ENCODE data around the gene DHCR24. TPM values are rescaled to one million over a fixed set of nuclear protein-coding genes. Genes with fewer than 3 reads are reported as not detected.

Gene DHCR24, protein sequence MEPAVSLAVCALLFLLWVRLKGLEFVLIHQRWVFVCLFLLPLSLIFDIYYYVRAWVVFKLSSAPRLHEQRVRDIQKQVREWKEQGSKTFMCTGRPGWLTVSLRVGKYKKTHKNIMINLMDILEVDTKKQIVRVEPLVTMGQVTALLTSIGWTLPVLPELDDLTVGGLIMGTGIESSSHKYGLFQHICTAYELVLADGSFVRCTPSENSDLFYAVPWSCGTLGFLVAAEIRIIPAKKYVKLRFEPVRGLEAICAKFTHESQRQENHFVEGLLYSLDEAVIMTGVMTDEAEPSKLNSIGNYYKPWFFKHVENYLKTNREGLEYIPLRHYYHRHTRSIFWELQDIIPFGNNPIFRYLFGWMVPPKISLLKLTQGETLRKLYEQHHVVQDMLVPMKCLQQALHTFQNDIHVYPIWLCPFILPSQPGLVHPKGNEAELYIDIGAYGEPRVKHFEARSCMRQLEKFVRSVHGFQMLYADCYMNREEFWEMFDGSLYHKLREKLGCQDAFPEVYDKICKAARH
- 195 and 369 TPM in 2 replicates for total RNA-seq (2021)
- Bru-seq, nascent RNA = percentile 92 among the genes with signal in this experiment
- percentile 85 among the genes with signal in this experiment for BruChase-seq, experiment 1, labeled RNA remaining after a 2-hour chase
- percentile 96 among the genes with signal in this experiment for BruChase-seq, experiment 2, labeled RNA remaining after a 6-hour chase
- long read RNA-seq, full-length matches to known transcripts = 201 of 606 reads
- long read RNA-seq, partial matches to known transcripts = 22 of 606 reads
- long read RNA-seq, other reads (novel, unspliced or antisense) = 383 of 606 reads

DNA sequence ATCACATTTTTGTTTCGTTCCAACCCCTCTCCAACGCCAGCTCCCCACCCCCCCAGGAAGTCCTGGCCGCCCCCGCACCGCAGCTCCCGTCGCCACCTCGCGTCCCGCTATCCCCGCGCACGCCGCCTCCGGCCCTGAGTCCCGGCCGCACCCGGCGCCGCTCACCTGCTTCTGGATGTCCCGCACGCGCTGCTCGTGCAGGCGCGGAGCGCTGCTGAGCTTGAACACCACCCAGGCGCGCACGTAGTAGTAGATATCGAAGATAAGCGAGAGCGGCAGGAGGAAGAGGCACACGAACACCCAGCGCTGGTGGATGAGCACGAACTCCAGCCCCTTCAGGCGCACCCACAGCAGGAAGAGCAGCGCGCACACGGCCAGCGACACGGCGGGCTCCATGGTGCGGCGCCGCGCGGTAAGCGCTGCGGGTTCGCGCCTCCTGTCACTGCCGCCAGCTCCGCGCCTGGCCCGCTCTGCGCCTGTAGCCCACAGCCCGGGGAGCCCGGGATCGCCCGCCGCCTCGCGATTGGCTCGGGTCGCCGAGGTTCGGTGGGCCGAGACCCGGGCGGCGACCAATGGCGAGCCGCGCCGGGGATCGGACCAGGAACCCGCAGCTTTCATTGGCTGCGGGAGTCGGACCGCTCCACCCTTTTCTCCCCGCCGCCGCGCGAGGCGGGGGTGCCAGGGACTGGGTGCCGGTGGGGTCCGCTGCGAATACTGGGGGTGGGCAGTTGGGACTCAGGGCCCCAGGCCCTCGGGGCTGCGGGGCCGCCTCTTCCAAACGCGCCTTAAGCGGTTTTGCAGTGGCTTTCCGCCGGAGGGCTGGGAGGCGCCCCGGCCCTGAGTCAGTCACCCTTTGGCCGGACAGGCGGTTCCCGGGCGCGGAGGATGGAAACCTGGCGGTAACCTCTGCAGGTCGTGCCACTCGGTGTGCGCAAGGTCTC is at the start of gene DHCR24:
Gene DHCR24, minus strand, starts transcription at position 472 of the 941 bp plus-strand sequence. Its CDS starts 76 bp downstream, at position 396.
- Histone ChIP-seq H3K9me3 (ENCODE audit: insufficient read depth, low read depth) (no peaks in the 10 kb centered on the region), H3K36me3 (ENCODE audit: low read depth) (peaks cover 30% of the 10 kb centered on the region), H3F3A (ENCODE audit: insufficient read depth, low read depth) (peaks cover 43% of the 10 kb centered on the region), H3K9me2 (ENCODE audit: insufficient read depth) (no peaks in the 10 kb centered on the region), H3K27ac (peak within 1 kb of the TSS; percentile 79), H3K4me1 (replicated peaks; ENCODE audit: insufficient read depth) (peaks cover 61% of the 10 kb centered on the region), H3K79me2 (ENCODE audit: low read depth) (peaks cover 49% of the 10 kb centered on the region), H3K4me2 (peak within 1 kb of the TSS; percentile 92), H3K4me3 (peak within 1 kb of the TSS; percentile 96), H2AFZ (peak within 1 kb of the TSS; percentile 96), H4K20me1 (ENCODE audit: insufficient read depth) (peaks cover 26% of the 10 kb centered on the region), H3K27me3 (ENCODE audit: insufficient read depth, low read depth) (no peaks in the 10 kb centered on the region)
- intact Hi-C loops (cut with micrococcal nuclease; ENCODE audit: unreplicated experiment) = loop anchor here (1.0 to 10.0 kb wide), 5 partner anchors 28 to 942 kb away; partner anchors contain the start of genes IFT25 and LRRC42
- BruUV-seq (replicated peaks) = no TSS peak
- POLR2A ChIA-PET (ENCODE audit: unreplicated experiment) = interaction anchor here (0.5 to 1.2 kb wide), 9 partner anchors 10 to 941 kb away, joined by 3 to 21 read pairs (median 6); partner anchors contain the start of genes IFT25 and LRRC42
- no peak for TF ChIP-seq EZH2 (IDR thresholded peaks at IDR 0.05; ENCODE audit: low read depth)
- TF ChIP-seq, protein P1, sequence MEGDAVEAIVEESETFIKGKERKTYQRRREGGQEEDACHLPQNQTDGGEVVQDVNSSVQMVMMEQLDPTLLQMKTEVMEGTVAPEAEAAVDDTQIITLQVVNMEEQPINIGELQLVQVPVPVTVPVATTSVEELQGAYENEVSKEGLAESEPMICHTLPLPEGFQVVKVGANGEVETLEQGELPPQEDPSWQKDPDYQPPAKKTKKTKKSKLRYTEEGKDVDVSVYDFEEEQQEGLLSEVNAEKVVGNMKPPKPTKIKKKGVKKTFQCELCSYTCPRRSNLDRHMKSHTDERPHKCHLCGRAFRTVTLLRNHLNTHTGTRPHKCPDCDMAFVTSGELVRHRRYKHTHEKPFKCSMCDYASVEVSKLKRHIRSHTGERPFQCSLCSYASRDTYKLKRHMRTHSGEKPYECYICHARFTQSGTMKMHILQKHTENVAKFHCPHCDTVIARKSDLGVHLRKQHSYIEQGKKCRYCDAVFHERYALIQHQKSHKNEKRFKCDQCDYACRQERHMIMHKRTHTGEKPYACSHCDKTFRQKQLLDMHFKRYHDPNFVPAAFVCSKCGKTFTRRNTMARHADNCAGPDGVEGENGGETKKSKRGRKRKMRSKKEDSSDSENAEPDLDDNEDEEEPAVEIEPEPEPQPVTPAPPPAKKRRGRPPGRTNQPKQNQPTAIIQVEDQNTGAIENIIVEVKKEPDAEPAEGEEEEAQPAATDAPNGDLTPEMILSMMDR (conservative IDR thresholded peaks at IDR 0.05) = no peak
- CTCF ChIA-PET = interaction anchor here (1.2 to 1.7 kb wide), 2 partner anchors 58 to 63 kb away, joined by 5 to 8 read pairs; no protein-coding TSS in a partner anchor
- DNase-seq = peak; percentile 69 to 90

DNA sequence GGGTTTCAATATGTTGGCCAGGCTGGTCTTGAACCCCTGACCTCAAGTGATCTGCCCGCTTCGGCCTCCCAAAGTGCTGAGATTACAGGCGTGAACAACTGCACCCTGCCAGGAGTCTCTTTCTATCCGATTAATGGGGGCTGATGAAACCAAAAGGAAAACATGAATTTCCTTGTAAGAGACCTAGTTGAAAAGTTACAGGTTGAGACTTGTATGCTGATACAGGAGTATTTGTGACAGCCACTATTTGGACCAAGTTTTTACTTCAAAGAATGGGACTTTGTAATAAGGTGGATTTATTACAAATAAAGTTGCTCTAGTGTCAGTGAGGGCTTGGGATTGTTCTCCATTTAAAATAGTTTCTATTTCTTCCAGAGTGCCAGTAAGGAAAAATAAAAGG is 49.8 kb upstream of the DHCR24 start:
- no peaks in the 10 kb centered on the region for H3K36me3 ChIP-seq (ENCODE audit: low read depth)
- intact Hi-C loops (cut with micrococcal nuclease; ENCODE audit: unreplicated experiment) = no loop called here
- H3K79me2 ChIP-seq (ENCODE audit: low read depth) = no peaks in the 10 kb centered on the region
- H3K27me3 ChIP-seq (ENCODE audit: insufficient read depth, low read depth) = no peaks in the 10 kb centered on the region
- CTCF ChIA-PET = no interaction called here
- TF ChIP-seq EZH2 (IDR thresholded peaks at IDR 0.05; ENCODE audit: low read depth) = no peak
- TF ChIP-seq, protein P1 (conservative IDR thresholded peaks at IDR 0.05) = no peak
- POLR2A ChIA-PET (ENCODE audit: unreplicated experiment) = no interaction called here
- peaks cover 11% of the 10 kb centered on the region for H3K4me1 ChIP-seq (replicated peaks; ENCODE audit: insufficient read depth)
- peaks cover 8% of the 10 kb centered on the region for H3K9me3 ChIP-seq (ENCODE audit: insufficient read depth, low read depth)
- no peak overlapping the region for H3K4me3 ChIP-seq
- peaks cover 5% of the 10 kb centered on the region; the same call in 1 of the 2 replicates for H3F3A ChIP-seq (ENCODE audit: insufficient read depth, low read depth)
- no peak overlapping the region for H2AFZ ChIP-seq
- H4K20me1 ChIP-seq (ENCODE audit: insufficient read depth) = no peaks in the 10 kb centered on the region
- H3K27ac ChIP-seq = no peak overlapping the region
- no peaks in the 10 kb centered on the region for H3K9me2 ChIP-seq (ENCODE audit: insufficient read depth)
- BruUV-seq (replicated peaks) = no TSS peak
- DNase-seq = no peak
- H3K4me2 ChIP-seq = no peak overlapping the region

Data from PC-9 (cell line).